Measurements from ENCODE around the gene SH3BP5L.

The SH3BP5L gene

DNA sequence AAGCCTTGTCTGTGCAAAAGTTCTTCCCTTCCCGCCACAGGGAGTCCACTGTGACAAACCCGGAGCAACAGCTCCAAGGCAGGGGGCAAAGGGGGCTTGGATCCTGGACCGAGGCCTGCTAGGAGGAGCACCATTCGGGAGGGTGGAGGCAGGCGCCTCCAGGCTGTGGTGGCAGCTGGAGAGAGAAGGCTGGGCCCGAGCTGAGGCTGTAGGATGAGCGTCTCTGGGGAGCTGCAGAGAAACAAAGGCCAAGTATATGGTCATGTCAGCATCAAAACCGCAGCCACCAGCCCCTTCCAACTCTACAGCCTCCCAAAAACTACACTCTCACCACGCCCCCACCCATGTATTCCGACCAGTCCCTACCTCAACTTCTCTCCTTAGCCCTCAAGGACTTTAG, 579 bp downstream of the SH3BP5L start:
- no peak for DNase-seq

DNA sequence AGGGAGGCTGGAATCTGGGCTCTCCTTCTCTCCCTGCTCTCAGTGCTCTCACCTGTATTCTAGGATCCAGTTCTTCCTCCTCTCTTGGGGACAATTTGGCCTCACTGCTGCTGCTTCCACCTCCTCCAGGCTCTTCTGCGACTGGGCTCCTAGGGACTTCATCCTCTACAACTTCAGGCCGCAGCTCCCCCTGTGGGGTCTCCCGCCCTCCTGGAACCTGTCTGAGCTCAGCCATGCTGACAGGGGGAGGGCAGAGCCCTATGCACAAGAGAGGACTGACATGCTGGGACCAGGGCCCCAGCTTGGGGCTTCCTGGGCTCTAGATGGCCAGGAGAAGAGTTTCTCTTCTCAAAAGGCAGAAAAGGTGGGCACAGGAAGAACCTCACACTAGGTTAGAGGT, 1.0 kb downstream of the SH3BP5L start:
- no peak for DNase-seq

DNA sequence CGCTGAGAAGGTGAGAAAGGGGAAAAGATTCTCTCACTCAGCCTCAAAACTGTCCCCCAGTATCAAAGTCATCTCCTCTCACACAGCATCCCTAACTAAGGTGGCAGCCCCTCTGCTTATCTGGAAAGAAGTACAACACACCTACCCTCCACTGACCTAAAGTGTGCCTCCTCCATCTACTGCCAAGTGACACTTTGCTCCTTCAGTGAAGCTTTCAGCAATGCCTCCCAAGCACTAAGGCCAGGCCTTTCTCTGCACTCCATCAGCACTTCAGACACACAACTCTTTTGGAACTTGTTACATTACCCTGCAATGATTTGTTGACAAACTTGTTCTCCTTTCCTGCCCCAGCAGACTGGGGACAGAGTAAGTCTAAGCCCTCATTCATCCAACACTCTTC, 1.4 kb downstream of the SH3BP5L start:
- no peak for DNase-seq

DNA sequence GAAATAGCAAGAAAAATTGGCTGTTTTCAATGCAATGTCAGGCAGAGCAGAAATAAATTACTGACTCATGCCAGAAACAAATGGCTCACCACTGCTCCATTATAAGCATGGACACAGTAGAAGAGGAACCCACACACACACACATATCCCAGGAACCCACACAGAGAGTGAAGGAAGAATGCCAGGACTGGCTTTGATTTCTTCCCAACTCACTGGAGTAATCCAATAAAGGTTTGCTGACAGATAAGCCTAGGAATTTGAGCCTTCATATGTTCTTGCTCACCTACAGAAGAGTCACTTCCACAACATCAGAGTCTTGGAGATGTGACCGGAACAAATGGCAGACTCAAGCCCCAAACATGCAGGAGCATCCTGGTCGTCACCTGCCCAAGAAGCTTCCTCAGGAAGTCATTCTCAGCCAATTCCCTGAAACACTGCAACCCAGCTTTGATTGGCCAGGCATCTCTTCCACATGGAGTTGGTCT, 2.2 kb downstream of the SH3BP5L start:
- DNase-seq, result no peak

DNA sequence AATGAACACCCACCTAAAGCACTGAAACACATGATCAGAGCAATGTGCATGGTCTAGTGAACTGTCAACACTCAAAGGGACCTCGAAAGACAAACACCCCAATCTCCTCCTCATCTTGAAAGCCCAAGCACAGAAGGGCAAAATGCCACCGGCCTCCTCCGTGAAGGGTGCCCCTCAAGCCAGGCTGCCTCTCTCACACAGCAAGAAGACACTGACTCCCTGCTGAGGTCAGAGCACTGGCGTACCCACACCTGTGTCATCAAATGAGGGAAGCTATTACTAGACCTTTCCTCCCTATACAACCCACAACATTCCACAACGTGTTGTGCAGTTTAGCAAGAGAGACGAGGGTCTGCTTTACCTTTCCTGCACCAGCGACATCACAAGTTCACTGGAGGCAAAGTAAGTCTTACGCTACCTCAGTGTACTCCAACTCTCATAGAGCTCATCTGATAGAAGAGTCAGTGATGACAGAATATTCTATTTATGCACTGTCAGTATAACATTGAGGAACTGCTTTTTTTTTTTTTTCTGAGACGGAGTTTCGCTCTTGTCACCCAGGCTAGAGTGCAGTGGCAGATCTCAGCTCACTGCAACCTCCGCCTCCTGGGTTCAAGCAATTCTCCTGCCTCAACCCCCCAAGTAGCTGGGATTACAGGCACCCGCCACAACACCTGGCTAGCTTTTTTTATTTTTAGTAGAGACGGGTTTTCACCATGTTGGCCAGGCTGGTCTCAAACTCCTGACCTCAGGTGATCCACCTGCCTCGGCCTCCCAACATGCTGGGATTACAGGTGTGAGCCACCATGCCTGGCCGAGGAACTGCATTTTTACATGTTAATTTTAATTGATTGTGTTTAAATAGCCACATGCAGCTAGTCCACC, 3.3 kb downstream of the SH3BP5L start:
- DNase-seq, result no peak

DNA sequence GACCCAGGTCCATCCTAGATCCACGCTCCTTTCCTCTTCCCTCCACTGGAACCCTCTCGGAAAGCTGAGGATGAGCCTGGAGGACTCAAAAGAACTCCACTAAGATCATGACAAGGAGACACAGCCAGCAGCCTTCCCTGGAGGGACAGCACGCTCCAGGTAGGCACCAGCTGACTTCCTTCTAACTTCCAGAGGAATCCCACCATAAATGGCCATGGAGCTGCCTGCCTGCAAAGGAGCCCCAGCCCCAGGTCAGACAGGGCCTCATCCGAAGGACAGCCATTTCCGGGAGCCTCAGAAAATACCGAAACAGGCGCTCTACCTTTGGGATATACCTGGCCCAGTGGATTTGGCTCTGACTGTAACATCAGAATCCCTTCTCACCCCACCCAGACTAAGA, 4.1 kb downstream of the SH3BP5L start:
- no peak for DNase-seq

DNA sequence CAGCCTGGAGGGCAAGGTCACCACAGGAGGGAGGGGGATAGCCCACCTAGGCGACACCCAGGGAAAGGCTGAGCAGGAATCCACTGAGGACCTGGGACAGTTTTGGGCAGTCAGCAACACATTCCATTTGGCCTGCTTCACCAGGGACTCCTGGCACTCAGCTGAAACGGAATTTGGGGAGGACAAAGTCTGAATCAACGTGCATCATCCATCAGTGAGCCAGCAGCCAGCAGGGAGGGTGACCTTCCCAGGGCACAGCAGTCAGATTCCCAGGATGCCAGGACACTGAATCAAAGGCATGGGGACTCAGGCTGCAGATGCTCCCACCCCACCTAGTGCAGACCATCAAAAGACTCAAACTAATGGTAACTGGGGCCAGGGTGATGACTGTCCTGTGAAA, 4.6 kb downstream of the SH3BP5L start:
- no peak for DNase-seq

DNA sequence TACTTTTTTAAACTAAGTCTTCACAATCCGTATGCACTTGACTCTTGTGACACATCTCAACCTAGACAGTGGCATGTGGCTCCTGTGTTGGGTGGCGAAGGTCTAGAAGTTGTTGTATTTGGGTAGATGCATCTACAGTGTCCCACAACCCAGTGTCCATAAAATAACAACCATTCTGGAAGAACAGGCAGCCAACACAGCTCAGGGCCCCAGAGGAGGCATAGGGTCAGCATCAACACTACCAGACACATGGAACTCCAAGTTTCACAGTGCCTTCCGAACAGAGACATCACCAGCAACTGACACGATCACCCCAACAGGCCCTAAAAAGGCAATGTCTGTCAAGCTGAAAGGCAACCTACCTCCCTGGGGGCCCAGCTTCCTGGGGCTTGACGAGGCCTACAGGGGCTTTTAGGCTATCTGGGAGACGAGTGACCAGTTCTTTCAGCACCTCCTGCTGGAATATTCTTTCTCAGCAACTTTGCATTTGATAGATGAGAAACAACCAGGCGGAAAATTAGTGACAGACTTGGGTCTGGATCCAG, 5.6 kb downstream of the SH3BP5L start:
- DNase-seq, result no peak

DNA sequence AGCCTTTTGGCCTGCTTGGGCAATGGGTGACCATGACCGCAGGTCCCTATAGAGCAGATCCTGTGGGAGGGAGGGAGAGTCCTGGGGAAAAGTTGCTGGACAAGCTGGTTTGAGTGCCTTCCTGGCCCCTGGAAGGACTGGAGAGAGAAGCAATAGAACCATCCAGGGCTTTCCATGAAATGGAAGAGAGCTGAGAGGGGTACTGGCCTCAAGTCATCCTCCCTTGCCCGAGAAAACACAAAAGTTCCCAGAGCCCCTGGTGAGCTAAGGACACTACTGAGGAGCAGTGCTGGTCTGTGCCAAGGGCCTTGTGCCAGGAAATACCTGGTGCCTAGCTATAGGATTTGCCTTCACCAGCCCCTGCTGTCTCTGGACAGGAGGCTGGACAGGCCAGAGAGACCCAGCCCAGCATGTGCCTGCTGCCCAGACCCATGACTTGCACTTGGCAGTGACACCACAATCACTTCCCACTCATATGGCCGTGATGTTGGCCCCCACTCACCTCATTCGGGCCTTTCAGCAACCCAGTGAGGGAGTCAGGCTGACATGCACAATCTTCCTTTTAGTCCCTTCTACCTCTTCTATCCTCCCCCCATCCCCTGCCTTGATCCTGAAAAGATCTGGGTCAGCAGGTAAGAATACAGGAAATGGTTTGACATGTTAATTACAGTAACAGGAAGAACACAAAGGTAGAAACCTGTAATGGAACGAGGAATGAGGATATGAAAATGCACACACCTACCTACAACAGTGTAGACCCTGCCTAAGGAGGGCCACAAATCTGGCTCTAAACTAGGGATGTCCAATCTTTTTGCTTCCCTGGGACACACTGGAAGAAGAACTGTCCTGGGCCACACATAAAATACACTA, 7.0 kb downstream of the SH3BP5L start:
- DNase-seq, result no peak

DNA sequence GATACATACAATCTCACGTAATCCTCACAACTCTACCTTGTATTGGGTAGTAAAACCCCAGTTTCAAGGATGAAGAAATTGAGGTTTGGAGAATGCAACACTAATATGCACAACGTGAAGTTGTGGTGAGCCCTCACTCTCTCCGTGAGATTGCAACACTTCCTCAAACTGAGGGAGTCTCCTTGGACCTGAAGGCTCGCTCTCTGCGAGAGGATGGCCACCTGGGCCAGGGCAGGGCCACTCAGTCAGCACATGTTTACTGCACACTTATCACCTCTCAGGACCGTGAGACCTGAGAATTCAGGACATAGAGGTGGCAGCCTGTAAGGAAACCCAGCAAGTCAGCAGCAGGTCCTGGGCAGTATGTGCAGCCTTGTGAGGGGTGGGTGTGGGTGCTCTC, 8.7 kb downstream of the SH3BP5L start:
- DNase-seq, result no peak

DNA sequence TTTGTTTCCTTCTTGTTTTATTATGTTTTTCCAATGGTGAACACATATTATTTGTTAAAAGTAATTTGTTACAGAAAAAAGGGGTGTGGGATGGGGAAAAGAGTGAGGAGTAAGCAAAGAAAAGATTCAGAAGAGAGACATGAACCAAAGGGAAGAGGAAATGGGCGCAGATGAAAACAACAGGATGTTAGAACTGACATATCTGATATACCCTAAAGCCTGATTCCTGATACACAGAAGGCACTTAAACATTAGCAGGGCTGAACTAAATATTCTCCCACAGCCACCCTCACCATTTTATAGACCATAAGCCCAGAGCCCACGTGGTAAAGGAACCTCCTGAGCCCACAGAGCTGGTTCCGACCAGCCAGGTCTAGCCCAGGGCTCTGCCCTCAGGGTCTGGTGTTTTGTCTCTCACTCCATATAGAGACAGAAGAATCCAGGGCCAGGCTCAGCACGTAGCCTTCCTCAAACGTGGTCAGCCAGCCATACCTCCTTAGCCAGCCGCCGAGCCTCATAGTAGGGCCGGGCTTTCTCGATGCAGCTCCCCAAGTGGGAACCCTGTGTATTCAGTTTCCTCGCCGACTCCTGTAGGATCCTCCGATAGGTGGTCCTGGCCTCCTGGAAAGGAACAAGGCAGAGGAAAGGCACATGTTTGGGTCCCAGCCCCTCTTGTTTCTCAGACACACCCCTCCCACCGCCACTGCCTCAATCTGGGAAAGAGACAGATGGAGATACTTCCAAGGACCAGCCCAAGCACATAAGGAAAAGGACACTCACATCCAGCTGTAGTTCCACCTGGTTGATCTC, 9.5 kb downstream of the SH3BP5L start:
- DNase-seq, result no peak

DNA sequence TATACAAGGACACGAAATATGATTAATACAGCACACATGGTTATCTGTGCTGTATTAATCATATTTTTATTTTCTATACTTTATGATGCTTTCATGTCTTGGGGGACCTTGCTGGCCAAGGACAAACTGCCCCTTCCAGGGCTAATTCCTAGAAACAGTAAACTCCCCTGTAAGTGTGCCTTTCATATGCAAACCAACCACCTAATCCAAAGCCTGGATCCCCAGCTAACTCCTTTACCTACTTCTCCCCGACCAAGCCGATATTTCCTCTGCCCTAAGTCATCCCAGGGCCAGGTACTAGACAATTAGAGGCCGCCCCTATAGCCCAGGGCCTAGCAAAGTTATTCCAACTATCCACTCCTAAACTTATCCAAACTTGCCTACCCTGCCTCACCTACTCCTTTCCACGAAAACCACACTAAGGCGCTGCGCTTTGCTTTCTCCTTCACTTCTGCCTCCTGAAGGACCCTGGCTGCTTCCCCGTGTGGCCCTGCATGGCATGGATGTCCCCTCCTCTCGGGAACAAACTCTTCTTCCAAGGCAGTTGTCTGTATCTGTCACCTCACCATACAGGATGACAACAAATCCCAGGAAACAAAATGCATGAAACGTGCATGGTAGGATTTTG, 10.2 kb downstream of the SH3BP5L start:
- DNase-seq, result no peak

DNA sequence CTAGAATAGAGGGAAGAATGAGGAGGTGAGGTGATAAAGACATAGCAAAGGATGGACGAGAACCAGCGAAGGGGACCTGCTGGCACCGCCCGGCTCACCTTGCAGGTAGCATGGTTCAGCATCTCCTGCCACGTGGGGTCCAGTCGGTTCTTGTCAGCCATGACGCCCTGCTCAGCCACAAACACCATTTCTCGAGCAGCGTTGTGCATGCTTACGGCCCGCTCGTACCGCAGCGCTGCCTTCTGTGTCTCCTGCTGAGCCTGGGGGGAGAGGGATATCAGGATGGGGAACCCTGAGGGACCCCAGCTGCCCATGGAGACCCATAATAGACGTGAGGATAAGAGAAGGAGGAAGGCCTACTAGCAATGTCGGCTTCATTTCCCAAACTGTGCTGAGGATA, 11.4 kb downstream of the SH3BP5L start:
- no peak for DNase-seq

DNA sequence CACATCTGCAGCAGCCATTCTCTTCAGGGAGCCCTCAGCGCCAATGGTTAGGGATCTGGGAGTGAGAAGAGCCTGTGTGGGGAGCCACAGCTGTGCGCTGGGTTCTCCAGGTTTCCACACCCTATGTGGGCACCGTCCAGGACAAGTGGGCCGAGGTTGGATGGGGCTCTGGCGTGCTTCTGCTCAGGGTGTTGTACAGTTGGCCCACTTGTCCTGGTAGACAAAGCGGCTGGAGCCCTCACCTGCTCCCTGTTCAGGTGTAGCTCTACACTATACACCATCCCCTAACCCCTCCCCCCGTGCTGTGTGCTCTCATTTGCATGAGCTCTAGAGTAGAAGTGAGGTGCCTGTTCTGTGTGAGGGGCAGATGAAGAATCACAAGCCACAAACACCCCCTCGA, 12.2 kb downstream of the SH3BP5L start:
- no peak for DNase-seq

DNA sequence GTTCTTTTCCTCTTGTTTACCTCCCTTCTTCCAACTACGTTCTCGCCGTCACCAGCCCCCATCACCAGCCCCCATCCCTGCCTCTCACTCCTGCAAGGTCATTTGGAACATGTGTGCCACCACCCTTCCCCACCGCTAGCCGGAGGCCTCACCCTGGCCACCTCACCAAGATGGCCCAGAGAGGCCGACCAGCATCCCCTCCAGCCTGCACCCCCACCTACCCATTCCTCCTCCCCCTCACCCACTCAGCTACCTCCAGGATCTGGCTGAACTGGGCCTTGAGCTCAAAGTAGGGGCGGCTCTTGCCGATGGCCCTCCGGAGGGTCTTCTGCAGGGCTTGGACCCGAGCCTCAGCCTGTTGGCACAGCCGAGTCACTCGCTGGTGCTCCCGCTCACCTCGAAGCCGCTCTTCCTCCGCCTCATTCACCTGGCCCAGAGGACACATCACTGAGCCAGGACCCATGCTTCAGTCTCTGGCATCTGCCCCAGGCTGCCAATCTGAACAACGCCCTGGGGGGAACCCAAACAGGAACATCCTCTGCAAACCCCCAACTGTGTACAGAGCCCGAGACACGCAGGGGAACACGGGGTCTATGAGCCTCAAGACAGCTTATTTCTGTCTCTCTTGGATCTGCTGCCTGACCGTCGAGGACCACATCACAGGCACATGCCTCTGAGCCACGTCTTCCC, 12.8 kb downstream of the SH3BP5L start:
- no peak for DNase-seq

DNA sequence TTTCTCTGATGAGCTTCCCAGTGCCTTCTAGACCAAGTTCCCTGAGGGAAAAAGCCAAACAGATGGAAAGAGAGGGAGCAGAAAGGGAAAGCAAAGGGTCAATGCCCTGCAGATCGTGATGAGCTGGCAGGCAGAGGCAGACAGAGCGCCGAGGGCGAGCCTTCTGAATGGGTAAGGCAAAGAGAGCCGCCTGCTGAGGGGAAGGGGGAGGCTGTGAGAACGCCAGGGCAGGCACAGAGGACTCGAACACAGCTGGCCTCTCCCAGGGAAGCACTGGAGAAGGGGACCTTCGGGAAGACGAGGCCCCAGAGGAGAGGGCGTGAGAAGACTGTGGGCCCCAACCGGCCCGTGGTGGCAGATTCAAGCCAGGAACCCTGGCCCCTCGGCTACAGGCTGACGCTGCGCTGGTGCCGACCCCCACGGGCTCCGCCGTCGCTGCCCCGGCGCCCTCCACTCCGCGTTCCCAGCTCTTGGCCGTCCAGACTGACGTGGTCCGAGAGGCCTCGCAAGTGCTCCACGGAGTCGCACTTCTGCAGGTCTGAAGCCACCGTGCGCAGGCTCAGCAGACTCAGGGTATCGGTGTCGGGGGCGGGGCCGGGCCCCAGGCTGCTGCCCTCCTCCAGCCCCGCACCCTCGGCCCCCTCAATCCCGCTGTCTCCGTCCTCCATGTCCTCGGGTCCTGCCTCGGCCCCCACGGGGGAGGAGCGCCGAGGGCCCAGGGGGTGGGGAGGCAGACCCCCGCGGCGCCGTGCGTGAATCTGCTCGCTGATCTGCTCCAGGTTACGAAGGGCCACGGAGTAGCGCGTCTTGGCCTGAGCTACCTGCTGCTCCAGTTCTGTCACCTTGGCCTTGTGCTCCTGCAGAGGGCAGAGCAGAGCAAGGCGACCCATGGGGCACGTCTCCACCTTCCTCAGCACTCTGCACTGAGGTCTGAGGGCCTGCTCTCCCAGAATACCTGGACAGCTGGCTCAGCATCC, 13.9 kb downstream of the SH3BP5L start:
- DNase-seq, result no peak

DNA sequence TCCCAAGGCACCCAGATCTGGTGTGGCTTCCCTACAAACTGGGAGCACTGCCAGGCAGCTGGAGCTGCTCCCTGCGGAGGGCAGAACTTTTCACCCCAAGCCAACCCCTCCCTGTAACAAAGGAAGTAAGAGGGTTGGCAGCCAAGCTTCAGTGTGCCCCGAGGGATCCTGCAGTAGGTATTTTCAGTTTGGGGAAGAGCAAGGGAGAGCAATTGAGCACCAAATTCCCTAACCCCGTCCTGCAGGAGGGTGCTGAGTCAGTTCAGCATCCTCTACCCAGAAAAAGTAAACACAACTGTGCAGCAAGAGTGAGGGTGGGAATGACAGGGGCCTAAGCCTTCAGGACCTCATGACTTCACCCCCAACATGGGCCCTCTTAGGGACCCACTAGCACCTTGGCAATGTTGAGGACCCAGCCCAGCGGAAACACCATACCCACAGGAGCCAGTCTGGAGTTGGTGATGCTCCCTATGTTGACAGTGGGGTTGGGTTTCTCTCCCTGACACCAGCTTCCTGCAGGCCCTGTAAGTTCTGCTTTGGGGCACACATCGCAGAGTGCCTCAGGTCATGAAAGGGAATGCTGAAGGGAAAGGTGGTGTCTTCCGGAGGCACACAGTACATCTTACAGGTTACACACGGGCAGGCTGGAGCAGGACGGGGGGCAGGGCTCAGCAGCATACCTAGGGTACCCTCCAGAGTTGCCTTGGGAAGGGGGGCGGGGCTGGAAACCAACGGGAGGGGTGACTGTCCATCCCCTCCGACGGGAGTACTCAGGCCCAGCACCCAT, 14.8 kb downstream of the SH3BP5L start:
- DNase-seq, result no peak

DNA sequence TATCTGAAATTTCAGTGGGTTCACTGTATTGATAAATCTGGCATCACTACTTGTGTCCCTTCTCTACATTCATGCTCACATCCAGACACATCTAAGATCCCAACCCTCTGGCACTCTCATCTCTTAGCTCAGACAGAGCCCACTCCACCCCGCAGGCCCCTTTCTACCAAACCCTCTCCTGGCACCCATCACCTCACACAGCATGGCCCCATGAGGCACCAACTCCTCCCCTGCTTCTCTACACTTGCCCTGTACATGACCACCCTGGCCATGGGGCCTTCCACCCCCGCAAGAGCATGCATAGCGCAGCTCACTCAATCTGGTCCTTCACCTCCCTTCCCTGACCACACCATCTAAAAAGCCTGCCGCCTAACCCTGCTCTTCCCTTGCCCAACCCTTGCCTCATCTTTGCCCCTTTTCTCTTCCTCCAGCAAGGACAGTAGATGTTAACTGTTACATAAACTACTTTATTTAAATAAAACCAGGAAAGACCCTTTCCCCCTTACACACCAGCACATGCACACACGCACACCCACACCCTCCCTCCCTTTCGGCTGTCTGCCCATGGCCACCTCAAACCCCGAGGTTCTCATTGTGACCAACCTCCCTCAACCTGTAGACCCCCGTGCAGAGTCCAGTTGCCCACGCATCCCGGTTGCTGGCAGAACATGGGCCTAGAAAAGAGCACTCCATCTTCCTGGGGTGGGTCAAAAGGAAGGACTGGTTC, 15.6 kb downstream of the SH3BP5L start:
- DNase-seq, result no peak

DNA sequence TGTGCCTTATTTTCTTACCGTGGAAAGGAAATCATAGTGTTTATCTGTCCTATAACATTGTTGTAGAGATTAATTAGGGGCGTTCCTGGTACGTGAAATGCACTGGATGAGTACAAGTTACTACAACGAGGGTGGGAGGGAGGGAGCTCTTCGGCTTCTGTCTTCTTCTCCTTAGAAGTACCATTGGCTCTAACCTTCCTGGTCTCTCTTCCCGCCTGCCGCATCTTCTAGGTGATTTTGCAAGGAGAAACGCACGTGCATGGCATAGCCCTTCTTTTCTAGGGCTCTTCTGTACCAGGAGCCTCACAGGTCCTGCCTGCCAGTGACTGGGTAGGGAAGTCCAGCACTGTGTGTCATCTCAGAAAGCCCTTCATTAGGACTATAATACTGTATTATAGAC, 16.8 kb downstream of the SH3BP5L start:
- DNase-seq, result no peak
